GM03348 (cell line): ENCODE data around the gene SNX6.
"Not testable (repeated sequence)": the region's sequence is repeated elsewhere in the genome, so short reads cannot be mapped to it uniquely, and the experiment has no call there.

Experiments
- DNase-seq: peaks from one replicate; pipeline ENCODE4 v3.0.0; 2012; ENCODE audit warnings: low spot score

SNX6 gene

GRCh38 chr14:34521071-34521470 is 108.9 kb downstream of the SNX6 start:
- not testable (repeated sequence) for DNase-seq

- not testable (repeated sequence) for DNase-seq
Observed at GRCh38 chr14:34520304-34520970, 109.5 kb downstream of the SNX6 start.
